Measurements from ENCODE around the gene GPAT3.

DNA sequence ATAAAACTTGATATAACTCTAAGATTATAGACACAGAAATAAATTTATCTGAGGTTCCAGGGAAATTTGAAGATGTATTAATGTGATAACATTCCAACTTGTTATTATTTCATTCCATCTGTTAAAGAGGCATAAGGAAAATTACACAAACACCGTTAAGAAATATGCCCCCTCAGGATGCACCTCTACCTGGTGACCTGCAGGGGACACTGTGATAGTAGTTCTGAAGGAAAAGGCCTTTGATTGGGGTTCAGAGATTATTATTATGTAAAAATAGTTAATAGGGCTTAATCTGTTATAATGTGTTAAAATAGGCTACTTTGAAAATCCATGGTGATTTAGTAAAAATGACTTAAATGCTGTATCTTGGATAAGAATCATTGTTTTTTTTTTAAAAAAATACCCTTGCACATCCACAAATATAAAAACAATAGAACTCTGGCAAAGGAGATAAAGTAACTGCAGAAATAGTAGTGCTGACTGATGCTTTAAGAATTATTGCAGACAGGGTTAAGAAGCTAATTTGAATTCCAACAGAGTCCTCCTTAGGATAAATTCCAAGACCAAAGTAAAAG, 44.9 kb upstream of the GPAT3 start:
- TF ChIP-seq POLR2AphosphoS5 (IDR thresholded peaks at IDR 0.05) (no peak), EP300 (IDR thresholded peaks at IDR 0.05) (no peak), POLR2A (IDR thresholded peaks at IDR 0.05) (no peak)
- TF ChIP-seq, protein P1, sequence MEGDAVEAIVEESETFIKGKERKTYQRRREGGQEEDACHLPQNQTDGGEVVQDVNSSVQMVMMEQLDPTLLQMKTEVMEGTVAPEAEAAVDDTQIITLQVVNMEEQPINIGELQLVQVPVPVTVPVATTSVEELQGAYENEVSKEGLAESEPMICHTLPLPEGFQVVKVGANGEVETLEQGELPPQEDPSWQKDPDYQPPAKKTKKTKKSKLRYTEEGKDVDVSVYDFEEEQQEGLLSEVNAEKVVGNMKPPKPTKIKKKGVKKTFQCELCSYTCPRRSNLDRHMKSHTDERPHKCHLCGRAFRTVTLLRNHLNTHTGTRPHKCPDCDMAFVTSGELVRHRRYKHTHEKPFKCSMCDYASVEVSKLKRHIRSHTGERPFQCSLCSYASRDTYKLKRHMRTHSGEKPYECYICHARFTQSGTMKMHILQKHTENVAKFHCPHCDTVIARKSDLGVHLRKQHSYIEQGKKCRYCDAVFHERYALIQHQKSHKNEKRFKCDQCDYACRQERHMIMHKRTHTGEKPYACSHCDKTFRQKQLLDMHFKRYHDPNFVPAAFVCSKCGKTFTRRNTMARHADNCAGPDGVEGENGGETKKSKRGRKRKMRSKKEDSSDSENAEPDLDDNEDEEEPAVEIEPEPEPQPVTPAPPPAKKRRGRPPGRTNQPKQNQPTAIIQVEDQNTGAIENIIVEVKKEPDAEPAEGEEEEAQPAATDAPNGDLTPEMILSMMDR (IDR thresholded peaks at IDR 0.05), result peak in 1 of 2 donors; percentile 61
